Peyer's patch (tissue), 4 donors: Measurements from ENCODE around the gene SOCS1.

Source experiments
- CTCF ChIP-seq, 6 experiments: fragments of 450-650 bp in 4 of 6; fragments of 200-600 bp in 2 of 6; sonication (generic) in 1 of 6; IDR thresholded peaks; one replicate each; pipeline ENCODE4 v1.5.1; 2017 to 2019; ENCODE audit warnings: antibody characterized with exemption in 6 of 6, mild to moderate bottlenecking in 3 of 6, moderate library complexity in 1 of 6
- POLR2A ChIP-seq, 2 donors: fragments of 450-650 bp; IDR thresholded peaks; one replicate each; pipeline ENCODE4 v1.5.1; 2017; ENCODE audit warnings: antibody characterized with exemption in 2 of 2, mild to moderate bottlenecking in 2 of 2, moderate library complexity in 2 of 2

GRCh38 chr16:11257131-11257938, 1.3 kb upstream of the SOCS1 start:
- peak; percentile 36 to 78 (median 70) for TF ChIP-seq CTCF (IDR thresholded peaks at IDR 0.05)
- peak in 1 of 2 donors; percentile 15 for TF ChIP-seq POLR2A (IDR thresholded peaks at IDR 0.05)
